ENCODE data around the gene CCNQ. TPM values are rescaled to one million over a fixed set of nuclear protein-coding genes. Genes with fewer than 3 reads are reported as not detected.

Gene CCNQ
- total and polyA plus RNA-seq, 2 donors (not counting 1 experiment from before 2014, with no cell fraction given) = 31.8 to 66.0 TPM

- Mint-ChIP-seq H3K27me3 (peaks cover 6% of the 10 kb centered on the region), H3K4me3 (no peak overlapping the region), H3K9me3 (ENCODE audit: insufficient read depth) (no peaks in the 10 kb centered on the region), H3K27ac (no peak overlapping the region), H3K4me1 (no peaks in the 10 kb centered on the region)
- no peaks in the 10 kb centered on the region for H3K79me2 ChIP-seq (ENCODE audit: control insufficient read depth, insufficient read depth, low read length)
- no peaks in the 10 kb centered on the region for H3K9me3 ChIP-seq (ENCODE audit: control extremely low read depth in 1 of 3, control insufficient read depth in 2 of 3, insufficient read depth in 1 of 3, low read length in 2 of 3)
- ChIA-PET CTCF (no interaction called here), POLR2A (interaction anchor here (0.6 kb wide), 1 partner anchor 803 kb away, joined by 5 read pairs; no protein-coding TSS in a partner anchor)
- H4K20me1 ChIP-seq (ENCODE audit: control insufficient read depth, insufficient read depth, low read length, poor library complexity, severe bottlenecking) = no peaks in the 10 kb centered on the region
- no peak overlapping the region for H3K27ac ChIP-seq (ENCODE audit: low read length in 2 of 2)
- TF ChIP-seq EZH2 (IDR thresholded peaks at IDR 0.05; ENCODE audit: borderline replicate concordance, insufficient read depth, low read depth, low read length, poor library complexity, severe bottlenecking) (no peak), CTCF (IDR thresholded peaks at IDR 0.05) (no peak)
- H3K4me3 ChIP-seq (ENCODE audit: control extremely low read depth in 1 of 5, extremely low read depth in 1 of 5, insufficient read depth in 1 of 5, low read depth in 2 of 5, low read length in 4 of 5) = no peak overlapping the region
- ATAC-seq (ENCODE audit: low read depth) (no peak), DNase-seq (no peak)
- no peaks in the 10 kb centered on the region for H3K36me3 ChIP-seq (replicated peaks in 1 of 2; ENCODE audit: control extremely low read depth in 1 of 2, control insufficient read depth in 1 of 2, extremely low read depth in 1 of 2, insufficient read depth in 2 of 2, low read length in 1 of 2)
- intact Hi-C loops (cut with micrococcal nuclease) = no loop called here
- H3K4me1 ChIP-seq (ENCODE audit: control insufficient read depth in 2 of 2, insufficient read depth in 2 of 2, low read length in 2 of 2) = no peaks in the 10 kb centered on the region
- no peak overlapping the region for H3K4me2 ChIP-seq (replicated peaks; ENCODE audit: low read depth, low read length, poor library complexity, severe bottlenecking)
- 89% methylated on average over 9 of the region's 15 CpGs for WGBS (ENCODE audit: insufficient coverage)
- H2AFZ ChIP-seq (ENCODE audit: insufficient read depth, low read depth, low read length, poor library complexity, severe bottlenecking) = no peak overlapping the region
- H3K9ac ChIP-seq (ENCODE audit: low read length) = no peak overlapping the region
- peaks cover 0 to 6% (median 0%) of the 10 kb centered on the region in 4 experiments for H3K27me3 ChIP-seq (replicated peaks in 1 of 4; ENCODE audit: control extremely low read depth in 1 of 4, control insufficient read depth in 3 of 4, insufficient read depth in 4 of 4, low read length in 3 of 4)
Measured at GRCh38 chrX:153624196-153625091, 25.5 kb upstream of the CCNQ start.
